IPS DF 19.7 (cell line): ENCODE data around the gene FZR1.

ENCODE experiments used
- DNase-seq: peaks from one replicate; pipeline ENCODE4 v3.0.0-alpha.2; 2013; ENCODE audit warnings: low read depth, low spot score

Gene FZR1

DNA sequence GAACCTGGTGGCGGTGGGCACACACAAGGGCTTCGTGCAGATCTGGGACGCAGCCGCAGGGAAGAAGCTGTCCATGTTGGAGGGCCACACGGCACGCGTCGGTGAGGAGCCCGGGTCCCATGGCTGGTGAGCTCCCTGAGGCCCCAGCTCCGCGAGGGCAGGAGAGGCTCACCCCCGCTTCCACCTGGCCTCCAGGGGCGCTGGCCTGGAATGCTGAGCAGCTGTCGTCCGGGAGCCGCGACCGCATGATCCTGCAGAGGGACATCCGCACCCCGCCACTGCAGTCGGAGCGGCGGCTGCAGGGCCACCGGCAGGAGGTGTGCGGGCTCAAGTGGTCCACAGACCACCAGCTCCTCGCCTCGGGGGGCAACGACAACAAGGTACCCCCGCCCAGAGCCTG, 25.6 kb downstream of the FZR1 start:
- DNase-seq = no peak

DNA sequence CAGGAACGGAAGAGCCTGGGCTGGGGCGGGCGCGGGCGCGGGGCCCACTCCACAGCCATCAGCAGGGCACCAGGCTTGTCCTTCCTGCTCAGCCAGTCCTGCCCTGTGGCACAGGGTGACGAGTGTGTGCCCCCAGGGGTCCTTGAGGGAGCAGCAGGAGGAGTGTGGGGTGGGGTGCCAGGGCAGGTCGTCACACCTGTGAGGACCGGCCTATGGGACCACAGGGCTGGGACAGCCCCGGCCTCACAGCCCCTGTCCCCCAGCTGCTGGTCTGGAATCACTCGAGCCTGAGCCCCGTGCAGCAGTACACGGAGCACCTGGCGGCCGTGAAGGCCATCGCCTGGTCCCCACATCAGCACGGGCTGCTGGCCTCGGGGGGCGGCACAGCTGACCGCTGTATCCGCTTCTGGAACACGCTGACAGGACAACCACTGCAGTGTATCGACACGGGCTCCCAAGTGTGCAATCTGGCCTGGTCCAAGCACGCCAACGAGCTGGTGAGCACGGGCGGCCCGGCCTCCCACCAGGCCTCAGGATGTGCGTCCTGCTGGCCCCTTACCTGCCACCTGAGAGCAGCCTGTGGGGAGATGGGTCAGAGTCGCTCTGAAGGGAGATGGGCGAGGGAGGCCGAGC, 26.2 kb downstream of the FZR1 start:
- no peak for DNase-seq

DNA sequence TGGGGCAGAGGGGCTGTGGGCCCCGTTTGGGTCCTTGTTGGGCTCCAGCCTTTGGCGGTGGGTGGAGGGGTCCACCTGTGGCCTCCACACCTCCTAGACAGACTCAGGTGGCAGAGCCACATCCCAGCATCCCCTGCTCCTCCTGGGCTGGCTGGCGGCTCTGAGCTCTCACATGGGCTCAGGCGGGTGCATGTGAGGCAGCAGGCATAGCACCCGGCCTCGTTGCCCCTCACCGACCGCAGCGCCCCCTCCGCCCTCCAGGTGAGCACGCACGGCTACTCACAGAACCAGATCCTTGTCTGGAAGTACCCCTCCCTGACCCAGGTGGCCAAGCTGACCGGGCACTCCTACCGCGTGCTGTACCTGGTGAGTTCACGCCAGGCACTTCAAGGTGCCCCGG, 26.9 kb downstream of the FZR1 start:
- DNase-seq = no peak

DNA sequence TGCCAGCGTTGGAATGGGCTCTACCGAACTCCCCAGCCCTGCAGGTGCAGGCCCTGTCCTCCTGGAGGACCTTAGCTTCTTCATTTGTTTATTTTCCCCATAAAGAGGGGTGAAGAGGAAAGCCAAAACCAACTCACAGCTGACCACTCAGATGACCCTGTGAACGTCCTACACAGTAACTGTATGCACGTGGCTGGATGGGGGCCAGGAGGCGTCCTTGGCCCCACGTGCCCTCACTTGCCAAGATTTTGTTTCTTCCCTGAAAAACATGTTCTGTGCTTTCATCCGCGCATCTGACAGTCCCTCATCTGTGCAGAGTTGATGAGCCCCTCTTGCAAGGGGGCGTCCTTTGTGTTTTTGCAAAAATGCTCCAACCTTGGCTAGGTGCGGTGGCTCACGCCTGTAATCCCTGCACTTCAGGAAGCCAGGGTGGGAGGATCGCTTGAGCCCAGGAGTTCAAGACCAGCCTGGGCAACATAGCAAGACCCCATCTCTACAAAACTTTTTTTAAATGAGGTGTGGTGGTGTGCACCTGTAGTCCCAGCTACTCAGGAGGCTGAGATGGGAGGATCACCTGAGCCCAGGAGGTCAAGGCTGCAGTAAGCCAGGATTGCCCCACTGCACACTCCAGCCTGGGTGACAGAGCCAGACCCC, 27.6 kb downstream of the FZR1 start:
- no peak for DNase-seq

DNA sequence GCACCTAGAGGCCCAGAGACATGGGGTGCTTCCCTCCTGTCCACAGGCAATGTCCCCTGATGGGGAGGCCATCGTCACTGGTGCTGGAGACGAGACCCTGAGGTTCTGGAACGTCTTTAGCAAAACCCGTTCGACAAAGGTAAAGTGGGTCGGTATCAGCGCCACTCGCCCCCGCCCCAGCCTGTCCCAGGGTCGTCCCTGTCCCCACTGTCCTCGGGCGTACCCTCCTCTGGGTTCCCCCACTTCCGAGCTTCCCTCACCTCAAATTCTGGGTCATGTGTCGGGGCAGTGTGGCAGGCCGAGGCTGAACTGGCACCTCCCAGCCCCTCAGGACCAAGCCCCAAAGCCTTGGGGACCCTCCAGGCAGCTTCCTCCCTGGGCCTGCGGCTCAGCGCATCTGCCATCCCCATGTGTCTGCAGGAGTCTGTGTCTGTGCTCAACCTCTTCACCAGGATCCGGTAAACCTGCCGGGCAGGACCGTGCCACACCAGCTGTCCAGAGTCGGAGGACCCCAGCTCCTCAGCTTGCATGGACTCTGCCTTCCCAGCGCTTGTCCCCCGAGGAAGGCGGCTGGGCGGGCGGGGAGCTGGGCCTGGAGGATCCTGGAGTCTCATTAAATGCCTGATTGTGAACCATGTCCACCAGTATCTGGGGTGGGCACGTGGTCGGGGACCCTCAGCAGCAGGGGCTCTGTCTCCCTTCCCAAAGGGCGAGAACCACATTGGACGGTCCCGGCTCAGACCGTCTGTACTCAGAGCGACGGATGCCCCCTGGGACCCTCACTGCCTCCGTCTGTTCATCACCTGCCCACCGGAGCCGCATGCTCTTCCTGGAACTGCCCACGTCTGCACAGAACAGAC, 28.5 kb downstream of the FZR1 start:
- no peak for DNase-seq

DNA sequence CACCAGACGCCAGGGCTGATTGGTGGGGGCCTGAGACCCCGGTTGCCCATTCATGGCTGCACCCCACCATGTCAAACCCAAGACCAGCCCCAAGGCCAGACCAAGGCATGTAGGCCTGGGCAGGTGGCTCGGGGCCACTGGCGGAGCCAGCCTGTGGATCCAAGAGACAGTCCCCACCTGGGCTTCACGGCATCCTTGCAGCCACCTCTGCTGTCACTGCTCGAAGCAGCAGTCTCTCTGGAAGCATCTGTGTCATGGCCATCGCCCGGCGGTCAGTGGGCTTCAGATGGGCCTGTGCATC, 29.1 kb downstream of the FZR1 start:
- no peak for DNase-seq

DNA sequence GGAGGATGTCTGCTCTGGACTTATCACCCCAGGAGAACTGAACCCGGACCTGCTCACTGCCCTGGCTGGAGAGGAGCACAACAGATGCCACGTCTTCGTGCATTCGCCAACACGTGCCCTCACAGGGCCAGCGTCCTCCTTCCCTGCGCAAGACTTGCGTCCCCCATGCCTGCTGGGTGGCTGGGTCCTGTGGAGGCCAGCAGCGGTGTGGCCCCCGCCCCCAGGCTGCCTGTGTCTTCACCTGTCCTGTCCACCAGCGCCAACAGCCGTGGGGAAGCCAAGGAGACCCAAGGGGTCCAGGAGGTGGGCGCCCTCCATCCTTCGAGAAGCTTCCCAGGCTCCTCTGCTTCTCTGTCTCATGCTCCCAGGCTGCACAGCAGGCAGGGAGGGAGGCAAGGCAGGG, 29.5 kb downstream of the FZR1 start:
- no peak for DNase-seq

DNA sequence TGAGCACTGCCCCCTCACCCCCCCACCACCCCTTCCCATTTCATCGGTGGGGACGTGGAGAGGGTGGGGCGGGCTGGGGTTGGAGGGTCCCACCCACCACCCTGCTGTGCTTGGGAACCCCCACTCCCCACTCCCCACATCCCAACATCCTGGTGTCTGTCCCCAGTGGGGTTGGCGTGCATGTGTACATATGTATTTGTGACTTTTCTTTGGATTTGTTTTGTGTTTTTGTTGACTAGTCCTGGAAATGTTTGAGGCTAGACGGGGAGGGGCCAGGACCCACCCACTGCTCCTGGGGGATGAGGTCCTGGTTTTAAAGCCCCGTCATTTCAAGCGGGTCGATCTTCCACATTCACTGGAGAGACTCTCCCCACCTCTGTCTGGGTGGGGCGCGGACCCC, 29.9 kb downstream of the FZR1 start:
- DNase-seq = no peak

DNA sequence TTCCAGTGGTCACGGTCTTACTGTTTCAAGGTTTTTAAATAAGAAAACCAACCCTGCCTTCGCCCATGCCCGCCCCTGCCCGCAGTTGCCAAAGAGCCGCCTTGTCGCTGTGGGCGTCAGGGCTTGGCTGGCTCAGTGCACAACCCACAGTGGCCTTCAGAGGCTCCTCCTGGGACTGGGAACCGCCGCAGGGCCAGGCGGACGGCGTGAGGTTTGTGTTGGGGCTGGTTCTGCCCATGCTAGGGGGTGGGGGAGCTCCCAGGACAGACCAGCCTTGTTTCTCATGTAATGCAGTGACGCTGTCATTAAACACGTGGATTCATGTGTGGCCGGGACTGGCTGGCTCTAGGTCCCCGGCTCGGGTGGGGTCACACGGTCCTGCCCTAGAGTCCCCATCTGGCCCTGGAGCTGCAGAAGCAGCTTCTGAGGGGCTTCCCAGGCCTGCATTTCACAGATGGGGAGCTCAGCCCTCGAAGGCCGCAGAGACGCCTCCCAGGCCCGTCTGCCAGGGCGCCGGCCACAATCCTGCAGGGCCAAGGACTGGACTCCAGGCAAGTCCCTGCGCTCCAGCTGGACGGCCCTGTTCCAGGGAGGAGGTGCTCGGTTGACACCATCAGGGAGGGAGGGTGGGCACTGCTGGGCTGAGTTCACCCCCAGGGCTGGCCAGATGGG, 30.5 kb downstream of the FZR1 start:
- DNase-seq = no peak

DNA sequence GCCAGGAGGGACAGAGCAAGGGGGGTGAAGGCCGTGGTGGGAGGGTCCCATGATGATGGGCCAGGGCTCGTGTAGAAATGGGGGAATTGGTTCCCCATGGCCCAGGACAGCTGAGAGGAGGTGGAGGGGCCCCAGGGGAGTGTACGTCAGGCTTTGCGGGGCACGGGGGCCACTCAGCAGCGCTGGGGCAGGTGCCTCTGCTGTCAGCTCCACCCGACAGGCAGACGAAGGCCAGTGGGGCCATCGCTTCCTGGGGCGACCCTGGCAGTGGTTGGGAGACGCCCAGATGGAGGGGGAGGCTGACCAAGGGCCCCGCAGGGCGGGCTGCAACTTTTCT, 31.0 kb downstream of the FZR1 start:
- no peak for DNase-seq

DNA sequence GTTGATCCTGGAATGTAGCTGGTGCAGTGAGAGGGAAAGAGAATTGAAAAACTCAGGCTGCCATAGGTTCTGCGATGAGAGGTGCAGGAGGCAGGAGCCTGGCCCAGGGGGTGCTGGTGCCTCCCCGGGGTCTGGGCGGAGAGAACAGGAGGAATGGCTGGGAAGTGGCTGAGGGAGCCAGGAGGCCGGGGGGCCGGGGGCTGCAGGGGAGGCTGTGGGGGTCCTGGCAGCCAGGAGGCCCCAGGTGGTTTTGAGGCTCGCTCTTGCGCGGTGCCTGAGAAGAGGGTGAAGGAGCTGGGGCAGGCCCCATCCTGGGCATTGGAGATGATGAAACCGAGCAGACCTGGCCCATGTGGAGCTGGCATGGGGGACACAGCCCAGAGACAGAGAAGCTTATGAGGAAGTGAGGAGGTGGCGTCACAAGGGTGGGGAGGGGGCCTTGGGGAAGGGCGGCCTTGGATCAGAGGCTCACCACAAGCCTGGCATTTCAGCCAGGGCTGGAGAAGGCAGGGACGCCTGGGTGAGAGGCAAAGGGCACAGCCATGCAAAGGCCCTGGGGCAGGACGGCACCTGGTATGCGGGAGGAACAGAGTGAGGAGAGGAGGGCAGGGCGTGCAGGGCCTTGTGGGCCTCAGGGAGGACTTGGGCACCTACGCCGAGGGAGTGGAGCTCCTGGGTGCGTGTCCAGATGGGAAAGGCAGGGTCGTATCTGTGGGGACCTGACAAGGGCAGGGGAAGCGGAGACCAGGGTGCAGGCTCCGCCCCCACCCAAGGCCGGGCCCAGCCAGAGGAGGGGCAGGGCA, 31.5 kb downstream of the FZR1 start:
- DNase-seq = no peak

DNA sequence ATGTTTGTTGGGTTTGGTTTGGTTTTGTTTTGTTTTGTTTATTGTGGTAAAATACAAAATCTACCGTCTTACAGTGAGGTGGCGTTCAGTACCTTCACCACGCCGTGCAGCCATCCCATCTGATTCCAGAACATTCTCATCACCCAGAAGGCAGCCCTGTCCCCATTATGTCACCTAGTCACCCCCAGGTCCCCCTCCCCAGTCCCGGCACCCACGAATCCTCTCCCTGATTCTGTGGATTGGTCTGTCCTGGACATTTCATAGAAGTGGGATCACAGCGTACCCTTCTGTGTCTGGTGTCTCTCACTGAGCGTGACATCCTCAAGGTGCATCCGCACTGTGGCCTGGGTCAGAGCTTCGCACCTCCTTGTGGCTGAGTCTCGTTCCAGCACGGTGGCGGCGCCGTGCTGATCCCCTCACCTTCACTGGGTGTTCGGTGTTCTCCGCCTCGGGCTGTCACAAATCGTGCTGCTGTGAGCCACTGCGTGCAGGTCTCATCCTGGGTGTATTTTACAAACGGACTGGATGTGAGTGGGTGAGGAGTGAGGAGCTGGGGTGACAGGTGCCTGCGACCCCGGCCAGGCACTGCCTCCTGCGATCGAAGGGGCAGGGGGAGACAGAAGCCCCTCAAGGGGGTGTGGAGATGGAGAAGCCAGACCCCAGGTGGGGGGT, 32.3 kb downstream of the FZR1 start:
- no peak for DNase-seq

DNA sequence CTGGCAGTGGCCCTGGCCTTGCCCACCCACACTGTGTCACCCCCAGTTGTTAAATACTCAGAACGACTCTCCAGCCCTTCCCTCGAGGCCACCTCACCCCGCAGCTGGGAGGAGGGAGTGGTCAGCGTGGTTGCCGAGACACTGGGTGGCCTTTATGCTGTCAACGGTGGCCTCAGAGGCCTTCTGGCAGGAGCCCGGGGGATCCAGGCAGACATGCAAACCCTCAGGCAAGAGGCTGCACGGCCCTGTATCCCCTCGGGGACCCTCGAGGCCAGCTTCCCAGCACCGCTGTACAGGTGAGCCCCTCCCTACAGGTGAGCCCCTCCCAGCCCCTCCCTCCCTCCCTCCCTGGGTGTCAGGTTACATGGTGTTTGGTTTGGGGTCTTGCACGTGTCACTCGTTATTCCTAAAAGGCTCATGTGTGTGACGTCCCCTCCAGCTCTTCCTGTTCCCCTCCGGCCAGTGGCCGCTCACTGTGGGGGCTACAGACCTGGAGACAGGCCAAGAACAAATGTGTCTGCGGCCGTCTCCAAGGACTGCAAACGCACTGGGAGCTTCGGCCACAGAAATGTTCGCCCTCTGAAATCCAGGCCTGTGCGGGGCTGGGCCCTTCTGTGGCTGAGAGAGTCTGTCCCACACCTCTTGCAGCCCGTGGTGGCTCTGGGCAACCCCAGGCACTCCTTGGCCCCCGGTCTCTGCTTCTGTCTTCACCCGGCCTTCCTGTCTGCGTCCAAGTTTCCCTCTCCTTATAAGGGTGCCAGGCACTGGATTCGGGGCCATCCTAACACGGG, 33.0 kb downstream of the FZR1 start, which contains the start of gene TEKTIP1:
TSS of gene TEKTIP1 (plus strand) at position 210 of the 791 bp plus-strand sequence. CDS start at position 214, 4 bp downstream.
- DNase-seq = no peak

DNA sequence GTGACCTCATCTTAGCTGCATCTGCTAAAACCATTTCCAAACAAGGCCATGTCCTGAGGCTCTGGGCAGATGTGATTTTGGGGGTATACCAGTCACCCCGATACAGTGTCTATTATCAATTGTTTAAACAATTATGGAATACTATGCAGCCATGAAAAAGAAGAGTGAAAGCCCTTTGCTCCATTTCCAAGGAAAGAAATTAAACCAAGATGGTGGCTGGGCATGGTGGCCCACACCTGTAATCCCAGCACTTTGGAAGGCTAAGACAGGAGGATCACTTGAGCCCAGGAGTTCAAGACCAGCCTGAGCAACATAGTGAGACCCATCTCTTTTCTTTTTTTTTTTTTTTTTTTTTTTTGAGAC, 33.6 kb downstream of the FZR1 start:
- DNase-seq = no peak

DNA sequence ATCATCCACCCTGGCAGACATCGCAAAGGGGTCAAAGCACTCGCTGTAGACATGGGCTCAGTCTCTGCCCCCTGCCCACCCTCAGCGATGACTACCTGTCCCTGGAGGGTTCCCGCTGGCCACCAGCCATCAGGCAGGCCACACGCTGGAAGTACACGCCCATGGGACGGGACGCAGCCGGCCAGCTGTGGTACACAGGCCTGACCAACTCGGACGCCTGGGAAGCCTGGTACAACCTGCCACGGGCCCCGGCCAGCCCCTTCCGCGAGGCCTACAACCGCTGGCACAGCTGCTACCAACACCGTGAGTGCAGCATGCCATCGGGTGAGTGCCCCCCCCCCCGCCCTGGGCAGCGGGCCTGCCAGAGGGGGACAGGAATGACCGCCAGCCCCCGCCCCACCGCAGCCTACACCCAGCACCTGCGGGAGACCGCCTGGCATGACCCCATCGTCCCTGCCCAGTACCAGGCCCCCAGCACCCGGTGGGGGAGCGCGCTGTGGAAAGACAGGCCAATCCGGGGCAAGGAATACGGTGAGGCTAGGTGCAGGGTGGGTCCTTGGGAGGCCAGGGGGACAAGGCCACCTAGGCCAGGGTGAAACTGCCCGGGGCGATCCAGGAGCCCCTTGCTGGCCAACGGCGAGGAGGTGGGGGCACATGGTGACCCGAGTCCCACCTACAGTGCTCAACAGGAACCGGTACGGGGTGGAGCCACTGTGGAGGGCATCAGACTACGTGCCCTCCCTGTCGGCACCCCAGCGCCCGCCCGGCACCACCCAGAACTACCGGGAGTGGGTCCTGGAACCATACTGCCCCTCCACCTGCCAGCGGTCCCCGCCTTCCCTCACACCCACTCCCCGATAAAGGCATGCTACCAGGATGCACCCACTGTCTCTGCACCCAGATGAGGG, 37.3 kb downstream of the FZR1 start:
- no peak for DNase-seq

DNA sequence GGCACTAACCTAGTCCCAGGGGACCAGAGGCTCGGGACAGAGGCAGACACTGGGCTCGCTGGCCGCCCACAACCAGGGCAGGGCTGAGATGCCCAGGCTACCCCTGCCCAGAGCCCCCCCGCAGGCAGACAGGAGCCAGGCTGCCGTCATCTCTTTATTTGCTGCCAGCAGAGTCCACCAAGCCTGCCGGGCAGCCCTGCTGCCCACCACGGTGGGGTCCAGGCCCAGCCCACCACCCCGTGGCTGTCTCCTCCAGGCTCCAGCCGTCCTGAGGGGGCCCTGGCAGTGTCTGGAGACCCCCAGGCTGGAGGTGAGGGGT, 37.9 kb downstream of the FZR1 start:
- DNase-seq = no peak

DNA sequence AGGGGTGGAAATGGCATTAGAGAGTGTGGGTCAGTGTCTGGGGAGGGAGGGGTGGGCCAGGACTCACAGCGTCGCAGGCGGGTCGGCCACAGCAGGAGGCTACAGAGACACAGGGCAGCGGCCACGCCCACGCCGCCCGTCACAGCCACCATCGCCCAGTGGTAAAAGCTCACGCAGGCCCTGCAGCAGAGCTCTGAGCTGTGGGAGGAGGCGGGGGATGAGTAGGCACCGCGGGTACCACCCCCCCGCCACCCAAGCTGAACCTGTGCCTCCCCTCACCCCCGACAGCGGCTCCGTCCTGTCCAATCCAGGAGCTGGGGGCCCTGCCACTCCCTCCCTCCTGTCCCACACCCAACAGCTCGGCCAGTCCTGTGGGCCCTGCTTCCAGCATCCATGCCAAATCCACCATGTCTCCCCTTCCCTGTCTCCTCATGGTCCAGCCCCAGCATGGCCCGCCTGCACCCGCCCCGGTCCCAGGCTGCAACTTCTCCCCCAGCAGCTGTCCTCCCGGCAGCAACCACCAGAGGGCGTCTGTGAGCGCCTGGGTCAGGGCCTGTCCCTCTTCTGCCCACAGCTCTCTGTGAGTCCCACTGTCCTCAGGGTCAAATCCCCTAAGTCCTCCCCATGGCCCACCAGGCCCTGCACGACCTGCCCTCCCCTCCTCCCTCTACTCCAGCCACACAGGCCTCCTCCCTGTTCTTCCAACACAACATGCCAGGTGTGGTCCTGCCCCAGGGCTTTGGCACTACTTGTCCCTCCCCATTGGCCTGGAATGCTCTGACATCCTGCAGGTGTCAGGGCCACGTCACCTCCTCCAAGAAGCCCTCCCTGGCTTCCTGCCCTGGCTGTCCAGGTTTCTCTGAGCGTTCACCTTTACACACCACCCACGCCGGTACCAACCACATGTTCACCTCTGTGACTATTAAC, 38.9 kb downstream of the FZR1 start:
- DNase-seq = no peak

DNA sequence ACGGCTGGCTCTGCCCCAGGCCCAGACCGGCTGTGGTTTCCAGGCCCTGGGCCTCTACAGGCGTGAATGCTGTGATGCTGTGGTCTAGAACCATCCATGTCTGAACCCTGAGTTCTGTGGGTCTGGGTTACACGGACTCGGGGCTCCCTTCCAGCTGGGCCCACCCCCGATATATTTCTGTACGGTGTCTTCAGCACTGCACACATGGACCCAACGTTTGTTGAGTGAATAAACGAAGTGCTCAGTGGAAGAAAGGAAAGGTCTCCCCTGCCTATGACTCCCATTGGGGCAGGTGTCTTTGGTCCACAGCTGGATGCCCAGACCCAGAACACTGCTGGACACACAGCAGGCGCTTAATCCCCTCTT, 39.5 kb downstream of the FZR1 start:
- DNase-seq = no peak
